Effector memory CD4-positive, alpha-beta T cell (primary cell): Measurements from ENCODE around the gene PAGE1.

Source experiments
- DNase-seq, 3 donors: peaks; one replicate each; pipeline ENCODE4 v3.0.0-alpha.2; 2020
- H3K27ac ChIP-seq: 2 replicates; pipeline ENCODE4 v1.7.0; 2013; ENCODE audit warnings: mild to moderate bottlenecking, low read length, moderate library complexity; ENCODE audit not compliant: insufficient read depth, poor library complexity, severe bottlenecking
- H3K27me3 ChIP-seq: replicated peaks from 2 replicates; pipeline ENCODE4 v1.7.0; 2013; ENCODE audit warnings: mild to moderate bottlenecking, low read length; ENCODE audit not compliant: insufficient read depth, control insufficient read depth, poor library complexity, severe bottlenecking
- H3K36me3 ChIP-seq: 2 replicates; pipeline ENCODE4 v1.7.0; 2013; ENCODE audit warnings: mild to moderate bottlenecking, low read length, moderate library complexity; ENCODE audit not compliant: control insufficient read depth, insufficient read depth
- H3K4me1 ChIP-seq: 2 replicates; pipeline ENCODE4 v1.7.0; 2013; ENCODE audit warnings: low read length, mild to moderate bottlenecking; ENCODE audit not compliant: control insufficient read depth, insufficient read depth, poor library complexity, severe bottlenecking
- H3K4me3 ChIP-seq: 2 replicates; pipeline ENCODE4 v1.7.0; 2013; ENCODE audit warnings: low read length, low read depth, mild to moderate bottlenecking; ENCODE audit not compliant: insufficient read depth, poor library complexity, severe bottlenecking
- H3K9me3 ChIP-seq: 2 replicates; pipeline ENCODE4 v1.7.0; 2013; ENCODE audit warnings: mild to moderate bottlenecking, low read length, moderate library complexity; ENCODE audit not compliant: control insufficient read depth

The PAGE1 gene

DNA sequence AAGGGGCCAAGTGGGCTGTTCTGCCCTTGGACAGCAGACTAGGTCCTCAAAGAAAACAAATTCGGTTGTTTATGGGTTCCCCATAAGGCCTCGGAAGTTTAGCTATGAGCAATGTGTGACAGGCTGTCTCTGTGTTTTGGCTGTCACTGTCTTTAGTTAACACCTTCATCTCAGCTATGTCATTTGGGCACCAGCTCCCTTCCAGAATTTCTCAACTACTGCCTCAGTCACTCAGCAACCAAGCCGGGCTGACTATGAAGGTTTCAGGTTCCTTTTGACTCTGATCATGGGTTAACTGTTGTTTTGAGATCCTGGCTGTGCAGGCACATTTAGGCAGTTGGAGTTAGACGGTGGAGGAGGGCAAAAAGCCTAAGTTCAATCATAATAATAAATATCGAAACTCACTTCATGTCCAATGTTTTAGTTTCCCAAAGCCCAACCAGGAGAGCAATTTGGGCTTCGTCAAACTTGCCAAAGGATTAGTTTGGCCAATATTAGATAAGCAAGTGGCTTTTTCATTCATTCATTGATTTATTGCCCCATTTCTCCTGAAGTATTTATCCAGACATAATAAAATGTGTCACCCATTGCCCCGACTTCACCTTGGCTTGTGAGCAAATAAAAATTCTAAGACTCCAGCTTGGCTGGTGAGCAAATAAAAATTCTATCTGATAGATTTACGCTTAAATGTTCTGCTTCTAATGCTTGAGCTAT is 9.1 kb upstream of the PAGE1 start:
- no peaks in the 10 kb centered on the region for H3K9me3 ChIP-seq
- no peak overlapping the region for H3K4me3 ChIP-seq
- H3K27me3 ChIP-seq = no peaks in the 10 kb centered on the region
- no peak for DNase-seq
- H3K4me1 ChIP-seq = no peaks in the 10 kb centered on the region
- no peak overlapping the region for H3K27ac ChIP-seq
- no peaks in the 10 kb centered on the region for H3K36me3 ChIP-seq

GRCh38 chrX:49701933-49702332 is 6.1 kb upstream of the PAGE1 start:
- H3K27ac ChIP-seq = no peak overlapping the region
- H3K4me3 ChIP-seq = no peak overlapping the region
- H3K36me3 ChIP-seq = no peaks in the 10 kb centered on the region
- H3K9me3 ChIP-seq = no peaks in the 10 kb centered on the region
- DNase-seq = no peak
- H3K4me1 ChIP-seq = no peaks in the 10 kb centered on the region
- H3K27me3 ChIP-seq = no peaks in the 10 kb centered on the region

GRCh38 chrX:49701323-49701722 is 5.5 kb upstream of the PAGE1 start:
- Histone ChIP-seq H3K4me1 (no peaks in the 10 kb centered on the region), H3K4me3 (no peak overlapping the region), H3K36me3 (no peaks in the 10 kb centered on the region), H3K9me3 (no peaks in the 10 kb centered on the region), H3K27me3 (no peaks in the 10 kb centered on the region), H3K27ac (no peak overlapping the region)
- DNase-seq = no peak

- Histone ChIP-seq H3K36me3 (no peaks in the 10 kb centered on the region), H3K27me3 (no peaks in the 10 kb centered on the region), H3K4me3 (no peak overlapping the region), H3K27ac (no peak overlapping the region), H3K9me3 (no peaks in the 10 kb centered on the region), H3K4me1 (no peaks in the 10 kb centered on the region)
- DNase-seq = no peak
These were observed 20.6 kb downstream of the PAGE1 start for GRCh38 chrX:49675075-49675719.

DNA sequence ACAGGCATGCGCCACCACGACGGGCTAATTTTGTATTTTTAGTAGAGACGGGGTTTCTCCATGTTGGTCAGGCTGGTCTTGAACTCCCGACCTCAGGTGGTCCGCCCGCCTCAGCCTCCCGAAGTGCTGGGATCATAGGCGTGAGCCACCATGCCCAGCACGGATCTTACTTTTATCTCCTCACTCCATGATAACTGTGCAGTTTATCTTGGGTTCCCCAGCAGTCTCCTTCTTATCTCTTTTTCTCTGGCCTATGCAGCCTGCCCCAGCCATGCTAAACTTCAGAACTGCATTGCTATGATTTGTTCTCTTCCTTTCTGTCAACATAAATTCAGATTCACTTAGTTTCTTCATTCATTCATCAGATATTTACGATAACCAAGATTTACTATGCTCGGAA is 22.4 kb downstream of the PAGE1 start:
- Histone ChIP-seq H3K27ac (no peak overlapping the region), H3K9me3 (no peaks in the 10 kb centered on the region), H3K27me3 (no peaks in the 10 kb centered on the region), H3K4me1 (no peaks in the 10 kb centered on the region), H3K36me3 (no peaks in the 10 kb centered on the region), H3K4me3 (no peak overlapping the region)
- no peak for DNase-seq

DNA sequence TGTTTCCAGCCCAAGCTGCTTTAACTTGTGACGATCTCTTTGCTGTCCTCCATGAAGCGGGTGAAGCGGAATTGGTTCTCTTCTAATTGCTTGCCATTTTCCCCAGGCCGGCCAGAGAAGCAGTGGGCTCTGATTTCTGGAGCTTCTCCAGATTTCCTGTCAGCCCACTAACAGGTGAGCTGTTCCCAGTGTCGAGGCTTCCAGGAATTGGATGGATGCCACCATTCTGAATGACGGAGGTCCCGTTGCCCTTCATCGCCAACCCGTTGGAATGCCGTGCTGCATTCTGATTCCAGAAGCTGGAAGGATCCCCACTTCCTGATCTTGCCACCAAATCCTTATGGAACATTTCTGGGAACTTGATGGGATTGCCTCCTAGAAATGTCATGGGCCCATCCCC is 31.0 kb downstream of the PAGE1 start:
- no peaks in the 10 kb centered on the region for H3K27me3 ChIP-seq
- DNase-seq = no peak
- no peaks in the 10 kb centered on the region for H3K4me1 ChIP-seq
- H3K4me3 ChIP-seq = no peak overlapping the region
- no peak overlapping the region for H3K27ac ChIP-seq
- H3K36me3 ChIP-seq = no peaks in the 10 kb centered on the region
- H3K9me3 ChIP-seq = no peaks in the 10 kb centered on the region

DNA sequence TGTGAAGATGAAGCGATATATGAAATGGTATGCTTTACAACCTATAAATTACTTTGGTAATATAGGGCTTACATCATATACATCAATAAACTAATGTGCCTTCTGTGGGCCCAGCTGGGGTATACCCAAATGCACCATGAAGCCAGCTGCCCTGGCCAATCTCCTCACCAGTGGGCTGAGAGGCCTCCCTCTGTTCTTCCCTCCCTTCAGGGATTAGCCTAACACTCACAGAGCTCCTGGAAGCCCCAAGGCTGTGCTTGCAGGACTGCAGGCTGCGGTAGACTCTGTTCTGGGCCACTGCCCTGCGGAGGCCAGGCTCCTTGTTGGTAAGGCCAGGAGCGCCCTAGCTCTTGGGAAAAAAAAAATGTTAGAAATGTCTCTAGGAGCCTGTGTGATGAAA is 33.9 kb downstream of the PAGE1 start:
- no peak overlapping the region for H3K4me3 ChIP-seq
- DNase-seq = no peak
- H3K4me1 ChIP-seq = no peaks in the 10 kb centered on the region
- no peaks in the 10 kb centered on the region for H3K36me3 ChIP-seq
- H3K27me3 ChIP-seq = no peaks in the 10 kb centered on the region
- H3K27ac ChIP-seq = no peak overlapping the region
- H3K9me3 ChIP-seq = no peaks in the 10 kb centered on the region

GRCh38 chrX:49659771-49660170 is 36.0 kb downstream of the PAGE1 start:
- Histone ChIP-seq H3K9me3 (no peaks in the 10 kb centered on the region), H3K27me3 (no peaks in the 10 kb centered on the region), H3K36me3 (no peaks in the 10 kb centered on the region), H3K4me1 (no peaks in the 10 kb centered on the region), H3K27ac (no peak overlapping the region), H3K4me3 (no peak overlapping the region)
- DNase-seq = no peak

- Histone ChIP-seq H3K4me3 (no peak overlapping the region), H3K9me3 (no peaks in the 10 kb centered on the region), H3K27me3 (no peaks in the 10 kb centered on the region), H3K27ac (no peak overlapping the region), H3K36me3 (no peaks in the 10 kb centered on the region), H3K4me1 (no peaks in the 10 kb centered on the region)
- no peak for DNase-seq
These were observed 39.3 kb downstream of the PAGE1 start for GRCh38 chrX:49656533-49656932.

DNA sequence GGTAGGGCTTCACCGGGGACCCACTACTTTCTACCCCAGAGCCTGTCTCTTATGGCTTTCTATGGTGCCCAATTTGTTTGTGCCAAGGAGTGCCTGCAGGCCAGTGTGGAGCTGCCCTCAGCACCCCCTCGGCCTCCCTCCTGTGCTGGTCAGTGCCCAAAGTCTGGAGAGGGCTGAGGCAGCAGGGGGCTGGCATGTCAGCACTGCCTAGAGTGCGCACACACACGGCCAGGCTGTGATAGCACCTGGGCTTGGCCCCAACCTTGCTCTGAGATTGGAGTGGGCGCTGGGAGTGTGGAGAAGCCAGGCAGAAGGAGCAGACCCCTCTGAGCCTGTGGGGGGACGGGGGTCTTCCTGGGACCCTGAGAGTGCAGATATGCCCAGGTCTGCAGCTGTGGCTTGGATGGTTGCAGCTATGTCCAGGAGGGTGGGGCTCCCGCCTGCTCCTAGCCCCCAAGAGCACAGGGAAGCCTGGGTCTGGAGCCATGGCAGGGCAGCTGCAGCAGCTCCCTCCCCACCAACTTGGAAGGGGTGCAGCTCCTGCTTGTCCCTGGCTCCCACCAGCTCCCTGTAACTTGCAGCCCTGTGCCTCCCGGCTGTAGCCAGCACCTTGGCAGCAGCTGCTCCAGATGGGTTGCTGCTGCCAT is 50.7 kb downstream of the PAGE1 start:
- H3K9me3 ChIP-seq = no peaks in the 10 kb centered on the region
- no peak for DNase-seq
- no peak overlapping the region for H3K4me3 ChIP-seq
- H3K27me3 ChIP-seq = no peaks in the 10 kb centered on the region
- H3K27ac ChIP-seq = no peak overlapping the region
- no peaks in the 10 kb centered on the region for H3K36me3 ChIP-seq
- H3K4me1 ChIP-seq = no peaks in the 10 kb centered on the region
